Neuronal stem cell (in vitro differentiated cells): Measurements from ENCODE around the gene ZNF550.
A peak's percentile ranks its signal among the peaks of the same experiment; 100 is the strongest.

Source experiments
- DNase-seq: peaks from one replicate; pipeline ENCODE4 v3.0.0-alpha.2; 2013; ENCODE audit warnings: low spot score
- H2AFZ ChIP-seq: one replicate; pipeline ENCODE4 v1.6.1; 2013; ENCODE audit warnings: mild to moderate bottlenecking, low read length, inconsistent platforms
- H2AK5ac ChIP-seq: 2 replicates; pipeline ENCODE4 v1.6.1; 2013; ENCODE audit warnings: low read depth, mild to moderate bottlenecking, inconsistent platforms, low read length, moderate library complexity, mixed read lengths
- H2BK120ac ChIP-seq: 2 replicates; pipeline ENCODE4 v1.6.1; 2013; ENCODE audit warnings: low read depth, mild to moderate bottlenecking, inconsistent platforms, low read length, moderate library complexity, mixed read lengths
- H2BK12ac ChIP-seq: one replicate; pipeline ENCODE4 v1.6.1; 2013; ENCODE audit warnings: low read length, inconsistent platforms
- H2BK15ac ChIP-seq: 2 replicates; pipeline ENCODE4 v1.6.1; 2013; ENCODE audit warnings: mild to moderate bottlenecking, low read length, inconsistent platforms, mixed read lengths
- H2BK5ac ChIP-seq: one replicate; pipeline ENCODE4 v1.6.1; 2013; ENCODE audit warnings: inconsistent platforms, mild to moderate bottlenecking, low read length, moderate library complexity
- H3K14ac ChIP-seq: one replicate; pipeline ENCODE4 v1.6.1; 2013; ENCODE audit warnings: low read length, inconsistent platforms
- H3K18ac ChIP-seq: 2 replicates; pipeline ENCODE4 v1.6.1; 2013; ENCODE audit warnings: low read length, inconsistent platforms
- H3K23ac ChIP-seq: 2 replicates; pipeline ENCODE4 v1.6.1; 2013; ENCODE audit warnings: low read depth, mild to moderate bottlenecking, mixed read lengths, low read length, inconsistent platforms; ENCODE audit not compliant: poor library complexity
- H3K27ac ChIP-seq: replicated peaks from 3 replicates; pipeline ENCODE4 v1.5.1; 2013; ENCODE audit warnings: low read length, inconsistent platforms
- H3K27me3 ChIP-seq, 3 experiments: 2 replicates each; pipeline ENCODE4 v1.6.1; 2013; ENCODE audit warnings: low read length in 3 of 3, mild to moderate bottlenecking in 2 of 3, inconsistent platforms in 1 of 3, low read depth in 1 of 3, mixed read lengths in 1 of 3, moderate library complexity in 1 of 3; ENCODE audit not compliant: control insufficient read depth in 3 of 3, insufficient read depth in 3 of 3
- H3K36me3 ChIP-seq, 2 donors: replicated peaks in 1 of 2; 2 replicates each; pipeline ENCODE4 v1.6.1; 2013; ENCODE audit warnings: low read length in 2 of 2; ENCODE audit not compliant: control insufficient read depth in 2 of 2, insufficient read depth in 2 of 2
- H3K4ac ChIP-seq: 2 replicates; pipeline ENCODE4 v1.6.1; 2013; ENCODE audit warnings: inconsistent platforms, mild to moderate bottlenecking, low read length, moderate library complexity
- H3K4me1 ChIP-seq, 2 donors: 1 replicate in 1 of 2; 2 replicates in 1 of 2; pipeline ENCODE4 v1.6.1; 2013; ENCODE audit warnings: low read length in 2 of 2, low read depth in 1 of 2; ENCODE audit not compliant: control insufficient read depth in 2 of 2, insufficient read depth in 1 of 2
- H3K4me2 ChIP-seq: one replicate; pipeline ENCODE4 v1.6.1; 2013; ENCODE audit warnings: mild to moderate bottlenecking, low read length, inconsistent platforms; ENCODE audit not compliant: insufficient read depth, poor library complexity, severe bottlenecking
- H3K4me3 ChIP-seq, 2 donors: 2 replicates each; pipeline ENCODE4 v1.5.1; 2013; ENCODE audit warnings: low read length in 2 of 2, mild to moderate bottlenecking in 2 of 2, inconsistent platforms in 1 of 2, moderate library complexity in 1 of 2
- H3K79me1 ChIP-seq: one replicate; pipeline ENCODE4 v1.6.1; 2013; ENCODE audit warnings: low read depth, mild to moderate bottlenecking, inconsistent platforms, low read length, moderate library complexity
- H3K9ac ChIP-seq: one replicate; pipeline ENCODE4 v1.6.1; 2013; ENCODE audit warnings: mild to moderate bottlenecking, low read depth, low read length, inconsistent platforms; ENCODE audit not compliant: poor library complexity
- H3K9me3 ChIP-seq, 2 donors: replicated peaks in 1 of 2; 2 replicates each; pipeline versions ENCODE3 to v1.6.1; 2013; ENCODE audit warnings: low read length in 2 of 2, mild to moderate bottlenecking in 2 of 2, inconsistent platforms in 1 of 2, low read depth in 1 of 2, mixed read lengths in 1 of 2, moderate library complexity in 1 of 2; ENCODE audit not compliant: control insufficient read depth in 2 of 2, insufficient read depth in 1 of 2
- H4K8ac ChIP-seq: one replicate; pipeline ENCODE4 v1.6.1; 2013; ENCODE audit warnings: low read depth, mild to moderate bottlenecking, inconsistent platforms, low read length, moderate library complexity
- H4K91ac ChIP-seq: one replicate; pipeline ENCODE4 v1.6.1; 2013; ENCODE audit warnings: low read length, low read depth, mild to moderate bottlenecking, inconsistent platforms; ENCODE audit not compliant: poor library complexity
- WGBS, 2 donors: extraction: QIAGEN DNeasy Blood & Tissue Kit; methylation state at CpG; one replicate each; pipeline ENCODE4 v1.1.7; 2013; ENCODE audit warnings: missing lambda C conversion rate in 2 of 2, mixed read lengths in 1 of 2; ENCODE audit not compliant: insufficient read length in 2 of 2, insufficient replicate concordance in 1 of 2; ENCODE audit errors: extremely low coverage in 2 of 2; 5-methylcytosine and 5-hydroxymethylcytosine counted together

ZNF550 gene

GRCh38 chr19:57558525-57558924, 1.1 kb downstream of the ZNF550 start:
- Histone ChIP-seq H3K23ac (no peak overlapping the region), H4K8ac (no peak overlapping the region), H3K4me2 (peak overlapping the region; percentile 15), H3K14ac (no peak overlapping the region), H3K79me1 (peaks cover 5% of the 10 kb centered on the region), H3K4me3 (peak overlapping the region; percentile 95 to 99), H2AK5ac (no peak overlapping the region), H3K4me1 (peaks cover 8 to 10% of the 10 kb centered on the region in 2 donors), H3K9ac (no peak overlapping the region), H2BK15ac (no peak overlapping the region), H3K27ac (no peak overlapping the region), H4K91ac (no peak overlapping the region), H3K36me3 (peaks cover 14 to 39% of the 10 kb centered on the region in 2 donors), H3K4ac (no peak overlapping the region), H2BK5ac (no peak overlapping the region), H3K9me3 (peaks cover 7 to 44% of the 10 kb centered on the region in 2 donors), H3K27me3 (no peaks in the 10 kb centered on the region), H2AFZ (no peak overlapping the region), H2BK12ac (no peak overlapping the region), H3K18ac (no peak overlapping the region), H2BK120ac (no peak overlapping the region)
- DNase-seq, result no peak
- WGBS, 2 donors, result no CpG with 5 or more reads among the region's 6 CpGs

GRCh38 chr19:57557659-57558058, 2.0 kb downstream of the ZNF550 start:
- Histone ChIP-seq H3K18ac (no peak overlapping the region), H3K4me1 (peaks cover 8 to 10% of the 10 kb centered on the region in 2 donors), H3K36me3 (peaks cover 19 to 48% of the 10 kb centered on the region in 2 donors), H3K27ac (no peak overlapping the region), H3K14ac (no peak overlapping the region), H3K4me3 (peak overlapping the region in 1 of 2 donors; percentile 95), H3K4ac (no peak overlapping the region), H2BK12ac (no peak overlapping the region), H4K91ac (no peak overlapping the region), H3K79me1 (peaks cover 5% of the 10 kb centered on the region), H3K27me3 (no peaks in the 10 kb centered on the region), H2BK5ac (no peak overlapping the region), H2AK5ac (no peak overlapping the region), H3K9ac (no peak overlapping the region), H2AFZ (no peak overlapping the region), H4K8ac (no peak overlapping the region), H3K23ac (no peak overlapping the region), H2BK120ac (no peak overlapping the region), H3K4me2 (no peak overlapping the region), H2BK15ac (no peak overlapping the region), H3K9me3 (peaks cover 10 to 50% of the 10 kb centered on the region in 2 donors)
- WGBS, 2 donors, result no CpG with 5 or more reads among the region's 5 CpGs
- no peak for DNase-seq

- Histone ChIP-seq H3K23ac (no peak overlapping the region), H3K79me1 (no peaks in the 10 kb centered on the region), H3K36me3 (peaks cover 48 to 96% of the 10 kb centered on the region in 2 donors), H3K27me3 (no peaks in the 10 kb centered on the region), H3K4me2 (no peak overlapping the region), H4K91ac (no peak overlapping the region), H3K18ac (no peak overlapping the region), H2AFZ (no peak overlapping the region), H3K9ac (no peak overlapping the region), H3K4me1 (no peaks in the 10 kb centered on the region), H4K8ac (no peak overlapping the region), H2BK120ac (no peak overlapping the region), H3K27ac (no peak overlapping the region), H3K9me3 (peaks cover 31 to 81% of the 10 kb centered on the region in 2 donors), H3K14ac (no peak overlapping the region), H2BK5ac (no peak overlapping the region), H3K4me3 (no peak overlapping the region), H2BK12ac (no peak overlapping the region), H2AK5ac (no peak overlapping the region), H3K4ac (no peak overlapping the region), H2BK15ac (no peak overlapping the region)
- no peak for DNase-seq
- no CpG with 5 or more reads among the region's 2 CpGs for WGBS, 2 donors
Observed at GRCh38 chr19:57552432-57552831, 7.2 kb downstream of the ZNF550 start.

GRCh38 chr19:57546513-57546912, 13.2 kb downstream of the ZNF550 start:
- no peak for DNase-seq
- Histone ChIP-seq H3K79me1 (no peaks in the 10 kb centered on the region), H4K91ac (no peak overlapping the region), H3K4me3 (no peak overlapping the region), H2AK5ac (no peak overlapping the region), H2AFZ (no peak overlapping the region), H3K4me1 (no peaks in the 10 kb centered on the region), H3K23ac (no peak overlapping the region), H4K8ac (no peak overlapping the region), H3K9ac (no peak overlapping the region), H3K36me3 (peaks cover 48 to 100% of the 10 kb centered on the region in 2 donors), H2BK15ac (no peak overlapping the region), H3K14ac (no peak overlapping the region), H3K18ac (no peak overlapping the region), H3K9me3 (peaks cover 50 to 92% of the 10 kb centered on the region in 2 donors), H2BK120ac (no peak overlapping the region), H3K27ac (no peak overlapping the region), H3K27me3 (no peaks in the 10 kb centered on the region), H2BK5ac (no peak overlapping the region), H3K4me2 (no peak overlapping the region), H3K4ac (no peak overlapping the region), H2BK12ac (no peak overlapping the region)
- WGBS, 2 donors, result no CpG with 5 or more reads among the region's 1 CpG
